ENCODE results near the gene KCNA10.

The KCNA10 gene

GRCh38 chr1:110519125-110519810 lies at the start of gene KCNA10:
Gene KCNA10 (minus strand): TSS chr1:110519175. CDS start chr1:110518787, 388 bp downstream.
- DNase-seq, result no peak

- no peak for DNase-seq
Observed at GRCh38 chr1:110566836-110567235, 47.9 kb upstream of the KCNA10 start.

- DNase-seq, result no peak
Observed at GRCh38 chr1:110565565-110565964, 46.6 kb upstream of the KCNA10 start.

- DNase-seq, result no peak
Observed at GRCh38 chr1:110563089-110563488, 44.1 kb upstream of the KCNA10 start.

GRCh38 chr1:110561596-110561995 lies 42.6 kb upstream of the KCNA10 start:
- DNase-seq, result no peak

GRCh38 chr1:110559157-110559556 lies 40.2 kb upstream of the KCNA10 start:
- DNase-seq, result no peak

- DNase-seq, result no peak
Observed at GRCh38 chr1:110557481-110557880, 38.5 kb upstream of the KCNA10 start.

GRCh38 chr1:110556471-110556807 lies 37.5 kb upstream of the KCNA10 start:
- DNase-seq, result no peak

GRCh38 chr1:110555807-110556470 lies 37.0 kb upstream of the KCNA10 start:
- DNase-seq, result no peak

GRCh38 chr1:110554871-110555801 lies 36.2 kb upstream of the KCNA10 start:
- DNase-seq, result peak; percentile 19

- no peak for DNase-seq
Observed at GRCh38 chr1:110551278-110551809, 32.4 kb upstream of the KCNA10 start.

GRCh38 chr1:110549831-110550230 lies 30.9 kb upstream of the KCNA10 start:
- DNase-seq, result no peak

- DNase-seq, result no peak
Observed at GRCh38 chr1:110548381-110548780, 29.4 kb upstream of the KCNA10 start.

- no peak for DNase-seq
Observed at GRCh38 chr1:110547017-110547416, 28.0 kb upstream of the KCNA10 start.

GRCh38 chr1:110545492-110545891 lies 26.5 kb upstream of the KCNA10 start:
- DNase-seq, result no peak

- DNase-seq, result no peak
Observed at GRCh38 chr1:110544753-110545152, 25.8 kb upstream of the KCNA10 start.

GRCh38 chr1:110542725-110543124 lies 23.8 kb upstream of the KCNA10 start:
- peak; percentile 39 for DNase-seq

- no peak for DNase-seq
Observed at GRCh38 chr1:110541906-110542395, 23.0 kb upstream of the KCNA10 start.

GRCh38 chr1:110540891-110541685 lies 22.1 kb upstream of the KCNA10 start:
- no peak for DNase-seq

- DNase-seq, result no peak
Observed at GRCh38 chr1:110538921-110539320, 19.9 kb upstream of the KCNA10 start.

- DNase-seq, result no peak
Observed at GRCh38 chr1:110538075-110538474, 19.1 kb upstream of the KCNA10 start.

GRCh38 chr1:110535985-110536384 lies 17.0 kb upstream of the KCNA10 start:
- no peak for DNase-seq
